SKM-1 (cell line): ENCODE data around the gene MKKS.

Experiments used
- DNase-seq: peaks from one replicate; lab custom pipeline; 2025; ENCODE audit not compliant: unreplicated experiment; lab: John Stamatoyannopoulos, UW

Gene MKKS

GRCh38 chr20:10433623-10434466, at the start of gene MKKS:
MKKS (minus strand) TSS chr20:10434222; CDS start chr20:10413514, 20,708 bp downstream.
- no peak for DNase-seq

DNA sequence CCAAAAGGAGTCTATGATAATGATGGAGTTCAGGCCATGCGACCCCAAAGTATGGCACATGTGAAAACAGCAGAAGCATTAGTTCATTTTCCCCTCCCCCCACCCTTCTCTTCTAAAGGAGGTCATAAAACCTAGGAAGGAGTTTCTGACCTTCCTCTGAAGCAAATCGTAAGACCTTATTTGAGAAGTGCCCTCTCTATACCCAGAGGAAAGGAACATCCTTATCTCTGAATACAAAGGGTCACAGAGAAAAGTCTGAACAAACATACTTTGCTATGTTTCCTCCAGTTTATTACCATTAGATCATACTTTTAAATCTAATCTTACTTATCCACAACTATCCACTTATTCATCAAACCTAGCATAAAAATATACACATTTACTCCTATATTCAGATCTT, 49.7 kb upstream of the MKKS start:
- no peak for DNase-seq

- no peak for DNase-seq
These were observed 47.7 kb upstream of the MKKS start for GRCh38 chr20:10481676-10482075.

GRCh38 chr20:10478930-10479329, 44.9 kb upstream of the MKKS start:
- no peak for DNase-seq

GRCh38 chr20:10478205-10478604, 44.2 kb upstream of the MKKS start:
- DNase-seq, result no peak

DNA sequence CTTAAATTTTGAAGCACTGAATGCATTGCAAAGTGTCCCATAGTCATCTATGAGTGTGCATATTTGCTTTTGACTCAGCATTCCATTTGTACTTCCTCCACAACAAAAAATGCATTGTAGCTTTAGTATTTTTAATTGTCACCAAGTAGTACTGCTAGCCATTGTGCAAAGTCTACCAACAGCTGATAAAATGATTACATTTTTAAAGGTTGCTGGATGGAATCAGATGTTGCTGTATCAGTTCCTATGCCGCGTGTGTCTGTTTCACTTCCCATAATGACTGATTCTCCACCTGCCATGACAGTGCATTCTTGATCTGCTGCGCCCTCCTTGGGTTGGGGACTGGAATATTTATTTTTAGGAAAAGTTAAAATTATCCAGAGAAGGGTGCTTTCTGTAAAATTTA, 42.3 kb upstream of the MKKS start:
- DNase-seq, result no peak

- DNase-seq, result no peak
These were observed 41.2 kb upstream of the MKKS start for GRCh38 chr20:10475225-10475624.

DNA sequence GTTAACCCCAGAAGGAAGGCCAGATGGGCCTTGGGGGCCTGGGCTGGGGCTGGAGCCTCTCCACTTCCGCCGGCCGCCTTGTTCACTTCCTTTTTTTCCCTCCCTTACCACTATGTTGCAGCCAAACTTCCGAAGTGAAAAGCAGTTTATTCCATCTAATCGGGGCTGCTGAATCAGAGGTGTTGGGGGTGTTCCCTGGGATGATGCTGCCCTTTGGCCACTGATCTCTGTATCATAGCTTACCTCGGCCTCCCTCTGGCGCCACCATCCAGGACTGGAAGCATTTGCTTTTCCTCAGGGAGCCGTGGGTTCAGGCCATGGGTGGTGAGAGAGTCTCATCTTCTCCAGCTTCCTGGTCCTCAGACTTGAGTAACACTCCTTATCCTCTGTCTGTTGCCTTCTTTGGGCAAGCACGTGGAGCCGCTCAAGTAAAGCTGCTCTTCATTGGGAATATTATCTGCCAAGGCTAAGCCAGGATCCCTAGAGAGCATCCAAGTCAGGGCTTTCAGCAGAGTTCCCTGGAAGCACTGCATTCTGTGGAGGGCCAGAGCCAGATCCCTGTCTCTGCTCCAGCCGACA, 40.7 kb upstream of the MKKS start:
- no peak for DNase-seq

GRCh38 chr20:10472871-10473270, 38.8 kb upstream of the MKKS start:
- DNase-seq, result no peak

GRCh38 chr20:10470276-10470675, 36.3 kb upstream of the MKKS start:
- no peak for DNase-seq

DNA sequence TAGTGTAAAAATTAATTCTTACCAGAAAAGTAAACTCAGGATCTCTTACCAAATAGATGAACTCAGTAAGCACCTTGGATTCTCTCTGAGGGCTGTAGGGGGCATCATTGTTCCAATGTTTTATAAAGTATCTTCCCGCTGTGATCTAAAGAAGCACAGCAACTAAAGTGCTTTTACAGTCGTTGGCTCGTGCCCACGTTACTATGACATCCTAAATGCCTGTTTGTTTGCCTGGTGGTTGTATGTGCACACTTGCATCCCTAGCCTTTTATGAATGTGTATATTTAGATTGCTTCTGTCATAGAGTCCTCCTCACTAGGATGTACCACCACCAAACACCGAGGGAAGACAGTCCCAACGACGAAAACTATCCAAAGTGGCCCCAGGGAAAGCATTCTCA, 35.6 kb upstream of the MKKS start:
- DNase-seq, result no peak

DNA sequence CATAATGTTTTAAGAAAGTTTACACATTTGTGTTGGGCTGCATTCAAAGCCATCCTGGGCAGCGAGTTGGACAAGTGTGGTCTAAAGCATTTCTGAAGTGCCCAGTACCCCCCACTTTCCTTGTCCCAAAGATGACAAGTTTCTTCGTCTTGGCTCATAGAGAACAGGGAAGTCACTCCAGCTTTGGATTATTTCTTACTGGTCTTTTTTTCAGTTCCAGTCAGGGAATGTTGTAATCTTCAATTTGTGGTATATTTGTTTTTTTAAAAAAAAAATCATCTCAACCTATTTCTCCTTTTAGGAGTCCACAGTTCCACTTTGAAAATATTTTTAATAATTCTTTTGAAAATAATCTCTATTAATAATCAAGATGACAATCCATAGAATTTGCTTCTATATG, 35.0 kb upstream of the MKKS start:
- DNase-seq, result no peak

DNA sequence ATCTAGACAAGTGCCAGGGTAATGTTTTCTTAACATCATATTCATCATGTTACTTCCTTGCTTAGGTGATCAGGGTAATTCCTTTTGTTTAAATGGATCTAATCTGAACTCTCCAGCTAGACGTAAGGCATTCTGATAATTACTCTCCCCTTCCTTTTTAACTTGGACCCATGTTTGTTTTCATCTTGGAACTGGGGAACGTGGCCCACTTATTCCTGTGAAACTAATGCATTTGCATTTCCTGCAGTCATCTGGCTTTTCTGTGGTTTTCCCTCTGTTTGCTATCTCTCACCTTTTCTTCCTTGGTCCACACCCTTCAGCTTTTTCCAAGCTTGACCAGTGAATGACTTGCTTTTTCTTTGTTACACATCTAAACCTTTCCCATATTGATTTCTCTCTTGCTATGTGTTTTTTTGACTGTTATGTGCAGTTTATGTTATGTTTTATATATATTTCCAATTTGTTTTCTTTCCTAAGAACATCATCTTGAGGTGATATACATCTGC, 34.4 kb upstream of the MKKS start:
- DNase-seq, result no peak

DNA sequence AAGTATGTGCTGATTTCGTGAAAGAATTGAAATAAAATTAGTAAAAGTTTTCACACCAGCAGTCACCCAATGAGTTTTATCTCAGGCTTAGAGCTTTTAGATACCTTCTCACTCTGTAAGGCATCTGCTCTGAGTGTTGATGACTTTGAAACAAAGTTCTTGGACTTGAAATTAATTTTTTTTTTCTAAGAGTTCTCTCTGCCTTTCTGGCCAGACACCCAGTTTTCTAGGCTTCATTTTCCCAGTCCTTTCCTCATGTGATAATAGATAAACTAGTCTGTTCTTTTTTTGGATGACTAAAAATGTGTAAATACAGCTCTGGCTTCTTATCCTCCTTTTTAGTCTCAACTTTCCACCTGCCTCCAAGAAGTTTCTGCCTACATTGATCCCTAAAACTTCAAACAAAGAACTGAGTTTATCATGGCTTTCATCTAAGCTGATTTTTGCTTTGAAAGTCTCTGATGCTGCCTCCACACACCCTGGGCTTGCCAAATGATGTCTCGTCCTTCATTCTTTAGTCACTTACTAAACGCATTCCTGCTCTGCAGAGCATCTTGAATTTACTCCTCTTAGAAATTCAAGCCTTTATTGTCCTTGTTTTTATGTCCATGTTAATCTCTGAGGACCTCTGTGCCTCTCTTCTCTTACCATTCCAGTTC, 33.8 kb upstream of the MKKS start:
- DNase-seq, result no peak

DNA sequence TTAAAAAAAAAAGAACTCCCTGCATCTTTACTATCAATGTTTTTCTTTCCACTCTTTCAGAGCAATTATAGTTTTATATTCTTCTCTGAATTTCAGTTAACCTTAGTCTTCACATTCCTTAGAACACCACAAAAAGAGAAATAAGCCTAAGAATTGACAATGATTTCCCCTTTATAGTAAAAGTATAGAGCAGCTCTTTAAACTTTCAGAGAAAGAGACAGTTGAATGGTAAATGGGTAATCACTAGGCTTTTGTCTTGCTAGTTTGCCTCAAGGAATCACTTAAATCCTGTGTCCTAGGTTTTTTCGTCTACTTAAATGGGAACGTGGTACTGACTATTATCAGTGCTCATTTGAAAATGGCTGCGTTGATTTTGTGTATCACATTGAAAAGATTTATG, 32.8 kb upstream of the MKKS start:
- DNase-seq, result no peak

DNA sequence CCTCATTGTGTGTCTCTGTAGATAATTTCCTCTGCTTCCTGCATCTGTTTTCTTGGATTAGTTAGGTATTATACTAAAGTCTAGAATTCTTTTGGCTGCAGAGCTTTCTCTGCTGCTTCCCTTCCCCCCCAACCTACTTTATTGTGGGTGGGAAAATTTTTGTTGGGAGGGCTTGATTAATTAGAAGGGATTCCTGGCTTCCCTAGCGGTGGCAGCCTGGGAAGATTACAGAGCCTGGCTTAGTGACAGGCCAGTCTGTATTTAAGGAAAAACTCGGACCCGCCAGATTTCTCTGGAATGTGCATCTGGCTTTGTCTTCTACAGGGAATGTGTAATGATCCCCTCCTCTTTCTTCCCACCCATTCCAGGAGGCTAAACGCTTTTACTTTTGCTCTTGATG, 32.3 kb upstream of the MKKS start:
- no peak for DNase-seq

DNA sequence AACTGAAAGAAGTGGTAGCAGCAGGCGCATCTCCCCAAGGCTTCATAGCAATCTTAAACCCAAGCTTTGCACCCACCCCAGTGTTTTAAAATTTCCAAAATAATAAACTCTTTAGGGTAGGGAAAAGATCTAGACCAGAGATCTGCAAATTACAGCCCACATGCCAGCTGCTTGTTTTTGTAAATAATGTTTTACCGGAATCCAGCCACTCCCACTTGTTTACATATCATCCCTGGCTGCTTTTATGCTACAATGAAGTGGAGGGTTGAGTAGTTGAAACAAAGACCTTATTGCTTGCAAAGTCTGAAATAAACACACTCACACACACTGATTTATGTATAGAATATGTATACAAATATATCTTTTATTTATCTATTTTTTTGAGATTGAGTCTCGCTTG, 31.1 kb upstream of the MKKS start:
- no peak for DNase-seq

DNA sequence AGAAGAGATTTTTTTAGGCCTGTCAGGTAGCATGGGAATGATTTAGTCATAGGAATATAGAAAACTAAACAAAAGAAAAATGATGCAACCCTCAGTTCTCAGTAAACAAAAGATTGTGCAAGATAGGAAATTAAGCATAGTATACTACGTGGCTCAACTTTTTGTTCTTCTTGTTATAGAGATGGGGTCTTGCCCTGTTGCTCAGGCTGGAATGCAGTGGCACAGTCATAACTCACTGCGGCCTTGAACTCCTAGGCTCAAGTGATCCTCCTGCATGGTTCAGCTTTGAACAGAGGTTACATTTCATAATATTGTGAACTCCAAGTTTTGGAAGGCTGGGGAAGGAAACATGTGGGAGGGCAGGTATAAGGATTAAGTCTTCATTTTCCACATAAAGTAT, 29.6 kb upstream of the MKKS start:
- DNase-seq, result no peak

GRCh38 chr20:10462516-10462915, 28.5 kb upstream of the MKKS start:
- no peak for DNase-seq

DNA sequence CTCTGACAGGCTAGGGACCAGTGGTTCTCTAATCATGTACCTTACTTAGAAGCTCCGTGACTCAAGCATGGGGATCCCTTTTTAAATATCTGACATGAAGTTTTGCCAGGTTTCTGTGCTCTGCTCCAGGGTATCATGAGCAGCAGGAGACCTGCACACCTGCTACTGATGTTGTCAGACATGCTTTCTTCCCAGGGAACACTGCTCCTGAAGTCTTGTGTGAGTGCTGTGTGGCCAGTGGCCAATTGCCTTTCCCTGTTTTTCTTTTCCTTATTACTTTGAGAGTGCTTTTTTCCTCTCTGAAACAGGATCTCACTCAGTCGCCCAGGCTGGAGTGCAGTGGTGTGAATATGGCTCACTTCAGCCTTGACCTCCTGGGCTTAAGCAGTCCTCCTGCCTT, 27.5 kb upstream of the MKKS start:
- DNase-seq, result no peak

- no peak for DNase-seq
These were observed 20.2 kb upstream of the MKKS start for GRCh38 chr20:10454151-10454750.

DNA sequence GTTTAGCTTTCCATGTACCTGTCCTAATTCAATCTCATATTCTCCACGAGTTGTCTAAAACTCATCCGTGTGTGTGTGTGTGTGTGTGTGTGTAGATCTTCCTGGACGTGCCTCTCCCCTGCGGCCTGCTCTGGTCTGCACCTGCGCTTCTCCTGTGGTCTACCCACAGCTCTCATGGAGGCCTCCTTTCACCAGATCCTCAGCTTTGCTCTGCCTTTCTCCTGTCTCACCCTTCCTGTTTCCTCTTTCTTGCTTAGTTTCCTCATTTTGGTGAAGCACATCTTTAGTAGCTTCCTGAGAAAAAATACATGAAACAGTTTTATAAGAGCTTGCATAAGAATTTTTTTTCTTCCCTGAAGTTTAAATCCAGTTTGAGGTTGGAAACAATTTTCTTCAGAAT, 19.2 kb upstream of the MKKS start:
- DNase-seq, result peak; percentile 58
